OCI-LY1 (cell line): ENCODE measurements around the gene HOXC11.

Experiments
- H2AFZ ChIP-seq: fragments of 200-600 bp; sonication (generic), shearing (Covaris generic); 2 replicates; pipeline ENCODE4 v1.6.0; 2014; ENCODE audit warnings: antibody characterized with exemption, mild to moderate bottlenecking, low read length
- H3F3A ChIP-seq: fragments of 200-600 bp; sonication (generic), shearing (Covaris generic); 2 replicates; pipeline ENCODE4 v1.6.0; 2014; ENCODE audit warnings: mild to moderate bottlenecking, antibody characterized with exemption, low read length, moderate library complexity; ENCODE audit not compliant: insufficient read depth
- H3K27ac ChIP-seq: fragments of 200-600 bp; sonication (generic); 2 replicates; pipeline ENCODE4 v1.5.1; 2014; ENCODE audit warnings: low read length, mixed run types, mild to moderate bottlenecking, low read depth; ENCODE audit not compliant: poor library complexity, severe bottlenecking
- H3K27me3 ChIP-seq: fragments of 200-600 bp; sonication (generic); 2 replicates; pipeline ENCODE4 v1.6.0; 2014; ENCODE audit warnings: antibody characterized with exemption, mild to moderate bottlenecking, low read length, moderate library complexity; ENCODE audit not compliant: insufficient read depth
- H3K36me3 ChIP-seq: fragments of 200-600 bp; sonication (generic); 2 replicates; pipeline ENCODE4 v1.6.1; 2014; ENCODE audit warnings: mild to moderate bottlenecking, antibody characterized with exemption, low read length, moderate library complexity, mixed read lengths; ENCODE audit not compliant: insufficient read depth
- H3K4me1 ChIP-seq: fragments of 200-600 bp; sonication (generic); 2 replicates; pipeline ENCODE4 v1.5.1; 2014; ENCODE audit warnings: mild to moderate bottlenecking, low read length, moderate library complexity; ENCODE audit not compliant: insufficient read depth, severe bottlenecking
- H3K4me2 ChIP-seq: fragments of 200-600 bp; sonication (generic), shearing (Covaris generic); 2 replicates; pipeline ENCODE4 v1.6.1; 2014; ENCODE audit warnings: low read length
- H3K4me3 ChIP-seq: fragments of 200-600 bp; sonication (generic); 2 replicates; pipeline ENCODE4 v1.5.1; 2014; ENCODE audit warnings: low read length, low read depth, mild to moderate bottlenecking, mixed read lengths; ENCODE audit not compliant: poor library complexity, severe bottlenecking
- H3K79me2 ChIP-seq: fragments of 200-600 bp; shearing (Covaris generic); 2 replicates; pipeline ENCODE4 v1.6.1; 2016; ENCODE audit warnings: mixed run types, low read length, mixed read lengths; ENCODE audit not compliant: insufficient read depth
- H3K9ac ChIP-seq: fragments of 200-600 bp; sonication (generic), shearing (Covaris generic); 2 replicates; pipeline ENCODE4 v1.6.1; 2014; ENCODE audit warnings: mild to moderate bottlenecking, low read length, mixed read lengths
- H3K9me2 ChIP-seq: fragments of 200-600 bp; sonication (generic), shearing (Covaris generic); 2 replicates; pipeline ENCODE4 v1.6.1; 2014; ENCODE audit warnings: low read depth, mild to moderate bottlenecking, low read length, mixed read lengths
- H3K9me3 ChIP-seq: fragments of 200-600 bp; shearing (Covaris generic); 2 replicates; pipeline ENCODE4 v1.6.1; 2014; ENCODE audit warnings: low read length, mixed read lengths
- H4K20me1 ChIP-seq: fragments of 200-600 bp; sonication (generic), shearing (Covaris generic); 2 replicates; pipeline ENCODE4 v1.6.0; 2016; ENCODE audit warnings: mild to moderate bottlenecking, low read length; ENCODE audit not compliant: insufficient read depth
- CTCF ChIP-seq: fragments of 200-600 bp; sonication (generic), shearing (Covaris generic); IDR thresholded peaks from 2 replicates; pipeline ENCODE4 v1.5.1; 2017; ENCODE audit warnings: mild to moderate bottlenecking, antibody characterized with exemption, low read length, moderate library complexity, mixed read lengths
- EZH2 ChIP-seq: fragments of 200-600 bp; sonication (generic), shearing (Covaris generic); IDR thresholded peaks from 2 replicates; pipeline ENCODE4 v1.8.0; 2017; ENCODE audit warnings: borderline replicate concordance, mixed run types, mild to moderate bottlenecking, antibody characterized with exemption, low read length, moderate library complexity, mixed read lengths

Gene HOXC11

GRCh38 chr12:53974084-53975063 lies 1.4 kb downstream of the HOXC11 start, which contains the start of gene HOTAIR:
Gene HOTAIR (minus strand): TSS chr12:53974954.
- no peaks in the 10 kb centered on the region for H3F3A ChIP-seq
- no peak within 1 kb of the TSS for H2AFZ ChIP-seq

GRCh38 chr12:53975064-53975471 lies 2.1 kb downstream of the HOXC11 start:
- H3K27me3 ChIP-seq = no peaks in the 10 kb centered on the region
- H3F3A ChIP-seq = no peaks in the 10 kb centered on the region
- H4K20me1 ChIP-seq = no peaks in the 10 kb centered on the region
- H2AFZ ChIP-seq = no peak overlapping the region
- H3K79me2 ChIP-seq = no peaks in the 10 kb centered on the region
- no peak overlapping the region for H3K9ac ChIP-seq
- no peak overlapping the region for H3K4me3 ChIP-seq
- no peaks in the 10 kb centered on the region for H3K9me3 ChIP-seq
- no peaks in the 10 kb centered on the region for H3K36me3 ChIP-seq
- H3K27ac ChIP-seq = no peak overlapping the region
- no peaks in the 10 kb centered on the region for H3K9me2 ChIP-seq
- TF ChIP-seq EZH2 = no peak
- TF ChIP-seq CTCF = no peak
- no peak overlapping the region for H3K4me2 ChIP-seq
- peaks cover 3% of the 10 kb centered on the region for H3K4me1 ChIP-seq

More at GRCh38 chr12:53974084-53975063, 1.4 kb downstream of the HOXC11 start, which contains the start of gene HOTAIR:
- TF ChIP-seq EZH2 (no peak), CTCF (no peak)
- Histone ChIP-seq H3K4me2 (no peak within 1 kb of the TSS), H3K36me3 (no peaks in the 10 kb centered on the region), H3K4me3 (no peak within 1 kb of the TSS), H3K27me3 (no peaks in the 10 kb centered on the region), H3K9me3 (no peaks in the 10 kb centered on the region), H4K20me1 (no peaks in the 10 kb centered on the region), H3K4me1 (peaks cover 3% of the 10 kb centered on the region), H3K9me2 (no peaks in the 10 kb centered on the region), H3K79me2 (no peaks in the 10 kb centered on the region), H3K27ac (no peak within 1 kb of the TSS), H3K9ac (no peak within 1 kb of the TSS)

- no peak overlapping the region for H3K27ac ChIP-seq
- no peak overlapping the region for H3K4me2 ChIP-seq
These were observed 2.7 kb downstream of the HOXC11 start for GRCh38 chr12:53975479-53976152.

More at GRCh38 chr12:53975479-53976152, 2.7 kb downstream of the HOXC11 start:
- Histone ChIP-seq H3K79me2 (no peaks in the 10 kb centered on the region), H3K27me3 (no peaks in the 10 kb centered on the region), H3K9me3 (no peaks in the 10 kb centered on the region), H2AFZ (no peak overlapping the region), H4K20me1 (no peaks in the 10 kb centered on the region), H3F3A (no peaks in the 10 kb centered on the region), H3K4me3 (no peak overlapping the region), H3K9me2 (no peaks in the 10 kb centered on the region), H3K9ac (no peak overlapping the region), H3K36me3 (no peaks in the 10 kb centered on the region), H3K4me1 (peaks cover 3% of the 10 kb centered on the region)
- TF ChIP-seq CTCF (no peak), EZH2 (no peak)
